SK-N-SH (cell line): Measurements from ENCODE around the gene CD300E. TPM values are rescaled to one million over a fixed set of nuclear protein-coding genes. Genes with fewer than 3 reads are reported as not detected.

ENCODE experiments used
- CTCF ChIA-PET: fragments of 300-600, 350-600 bp; formaldehyde crosslinking; extraction: SDS; loops from one replicate; lab custom pipeline; 2021; lab: Yijun Ruan, JAX
- POLR2A ChIA-PET: fragments of 350-600 bp; sonication (Branson Sonifier 250); formaldehyde crosslinking; extraction: SDS; loops from one replicate; lab custom pipeline; 2020; ENCODE audit warnings: antibody characterized with exemption, inconsistent platforms; lab: Yijun Ruan, JAX
- DNase-seq: peaks from one replicate; pipeline ENCODE4 v3.0.0; 2012
- H2AFZ ChIP-seq: fragments of 200-600 bp; sonication (generic); 2 replicates; pipeline ENCODE4 v1.8.1; 2016; ENCODE audit warnings: antibody characterized with exemption, mild to moderate bottlenecking, low read depth
- H3F3A ChIP-seq: fragments of 200-600 bp; sonication (generic); replicated peaks from 2 replicates; pipeline ENCODE3; 2016; ENCODE audit warnings: antibody characterized with exemption, mild to moderate bottlenecking; ENCODE audit not compliant: insufficient read depth
- H3K27ac ChIP-seq, 2 experiments: fragments of 200-500 bp in 1 of 2; fragments of 200-600 bp in 1 of 2; sonication (Bioruptor generic) in 1 of 2; sonication (generic), shearing (Covaris generic) in 1 of 2; 2 replicates each; pipeline versions ENCODE4 v1.5.1 to v1.6.1; 2014 to 2016; ENCODE audit warnings: low read depth in 2 of 2, inconsistent platforms in 1 of 2, low read length in 1 of 2, mild to moderate bottlenecking in 1 of 2, mixed read lengths in 1 of 2
- H3K27me3 ChIP-seq: fragments of 200-600 bp; sonication (generic), shearing (Covaris generic); 2 replicates; pipeline ENCODE4 v1.6.1; 2016; ENCODE audit warnings: mixed run types; ENCODE audit not compliant: insufficient read depth
- H3K36me3 ChIP-seq, 2 experiments: fragments of 200-500 bp in 1 of 2; fragments of 200-600 bp in 1 of 2; sonication (Bioruptor generic) in 1 of 2; sonication (generic) in 1 of 2; replicated peaks in 1 of 2; 2 replicates each; pipeline versions ENCODE3 to v1.5.1; 2014 to 2016; ENCODE audit warnings: low read length in 1 of 2, mild to moderate bottlenecking in 1 of 2; ENCODE audit not compliant: insufficient read depth in 2 of 2, control insufficient read depth in 1 of 2
- H3K4me1 ChIP-seq, 2 experiments: fragments of 200-500 bp in 1 of 2; fragments of 200-600 bp in 1 of 2; sonication (Bioruptor generic) in 1 of 2; sonication (generic), shearing (Covaris generic) in 1 of 2; 2 replicates each; pipeline versions ENCODE4 v1.5.1 to v1.6.1; 2014 to 2016; ENCODE audit warnings: low read depth in 1 of 2, low read length in 1 of 2, mixed run types in 1 of 2; ENCODE audit not compliant: insufficient read depth in 2 of 2, control insufficient read depth in 1 of 2
- H3K4me2 ChIP-seq: fragments of 200-600 bp; sonication (generic), shearing (Covaris generic); 2 replicates; pipeline ENCODE4 v1.6.1; 2017; ENCODE audit warnings: mixed run types
- H3K4me3 ChIP-seq, 2 experiments: fragments of 200-500 bp in 1 of 2; fragments of 200-600 bp in 1 of 2; sonication (Bioruptor generic) in 1 of 2; sonication (generic), shearing (Covaris generic) in 1 of 2; 2 replicates each; pipeline versions ENCODE4 v1.5.1 to v1.8.1; 2014 to 2016; ENCODE audit warnings: low read depth in 2 of 2, inconsistent platforms in 1 of 2, low read length in 1 of 2, mild to moderate bottlenecking in 1 of 2, mixed read lengths in 1 of 2, moderate library complexity in 1 of 2
- H3K79me2 ChIP-seq: fragments of 200-600 bp; sonication (generic); 2 replicates; pipeline ENCODE4 v1.8.1; 2017; ENCODE audit warnings: mild to moderate bottlenecking; ENCODE audit not compliant: insufficient read depth
- H3K9ac ChIP-seq: fragments of 200-600 bp; sonication (generic); 2 replicates; pipeline ENCODE4 v1.6.1; 2017; ENCODE audit warnings: mixed run types
- H3K9me2 ChIP-seq: fragments of 200-600 bp; sonication (generic); 2 replicates; pipeline ENCODE4 v1.6.1; 2017; ENCODE audit warnings: mixed run types
- H3K9me3 ChIP-seq: fragments of 200-600 bp; sonication (generic); 2 replicates; pipeline ENCODE4 v1.6.1; 2017; ENCODE audit warnings: mixed run types, mild to moderate bottlenecking, moderate library complexity
- H4K20me1 ChIP-seq: fragments of 200-600 bp; sonication (generic); 2 replicates; pipeline ENCODE4 v1.6.1; 2017; ENCODE audit warnings: mild to moderate bottlenecking, mixed run types; ENCODE audit not compliant: insufficient read depth
- CTCF ChIP-seq: fragments of 200-600 bp; sonication (generic); IDR thresholded peaks from 2 replicates; pipeline ENCODE4 v1.6.1; 2017; ENCODE audit warnings: antibody characterized with exemption, mild to moderate bottlenecking, moderate library complexity
- EZH2phosphoT487 ChIP-seq: fragments of 200-600 bp; sonication (generic); IDR thresholded peaks from 2 replicates; pipeline ENCODE4 v1.6.1; 2017; ENCODE audit warnings: low read depth, mixed run types, mild to moderate bottlenecking, antibody characterized with exemption, moderate library complexity, borderline replicate concordance
- FOXM1 ChIP-seq: IDR thresholded peaks from 2 replicates; pipeline ENCODE4 v1.4.0; 2012; ENCODE audit warnings: low read depth, mild to moderate bottlenecking
- IRF3 ChIP-seq: fragments of 150-350 bp; IDR thresholded peaks from 2 replicates; pipeline ENCODE4 v1.6.1; 2016; ENCODE audit warnings: mild to moderate bottlenecking, low read depth, low read length
- JUND ChIP-seq: IDR thresholded peaks from 2 replicates; pipeline ENCODE4 v1.4.0; 2012
- MAX ChIP-seq: IDR thresholded peaks from 2 replicates; pipeline ENCODE4 v1.4.0; 2012; ENCODE audit warnings: low read depth
- MEF2A ChIP-seq: IDR thresholded peaks from 2 replicates; pipeline ENCODE4 v1.4.0; 2012; ENCODE audit warnings: low read depth, borderline replicate concordance
- NRF1 ChIP-seq: IDR thresholded peaks from 2 replicates; pipeline ENCODE4 v1.6.1; 2012; ENCODE audit warnings: low read depth, mild to moderate bottlenecking, low read length
- POLR2AphosphoS5 ChIP-seq: IDR thresholded peaks from 2 replicates; pipeline ENCODE4 v1.6.1; 2012; ENCODE audit warnings: low read depth, low read length
- RCOR1 ChIP-seq: fragments of 150-350 bp; IDR thresholded peaks from 2 replicates; pipeline ENCODE4 v1.6.1; 2017; ENCODE audit warnings: antibody characterized with exemption, low read length
- REST ChIP-seq: IDR thresholded peaks from 2 replicates; pipeline ENCODE4 v1.6.1; 2012; ENCODE audit warnings: mild to moderate bottlenecking, low read depth, low read length, moderate library complexity
- RXRA ChIP-seq: IDR thresholded peaks from 2 replicates; pipeline ENCODE4 v1.4.0; 2012; ENCODE audit warnings: low read depth, mild to moderate bottlenecking, borderline replicate concordance
- SIN3A ChIP-seq: IDR thresholded peaks from 2 replicates; pipeline ENCODE4 v1.6.1; 2012; ENCODE audit warnings: low read depth, mild to moderate bottlenecking, low read length, moderate library complexity, borderline replicate concordance
- USF1 ChIP-seq: IDR thresholded peaks from 2 replicates; pipeline ENCODE4 v1.4.0; 2012; ENCODE audit warnings: low read depth, borderline replicate concordance
- YY1 ChIP-seq: IDR thresholded peaks from 2 replicates; pipeline ENCODE4 v1.4.0; 2012; ENCODE audit warnings: low read depth, mild to moderate bottlenecking
- ZBTB33 ChIP-seq: IDR thresholded peaks from 2 replicates; pipeline ENCODE4 v1.4.0; 2012; ENCODE audit warnings: low read depth, borderline replicate concordance
- WGBS: methylation state at CpG from one replicate; pipeline ENCODE4 v1.1.6; 2017; ENCODE audit warnings: low lambda C conversion rate; 5-methylcytosine and 5-hydroxymethylcytosine counted together
- polyA plus RNA-seq, 3 experiments: library from polyadenylated mRNA; depleted of rRNA; stranded (reverse); fragments of >200 nt; gene quantifications; 2 replicates each; pipeline ENCODE4 v1.2.3, GENCODE V29; 2012

CD300E gene
- polyA plus RNA-seq, 1 of the 3 experiments (the other 2 are of a cell fraction) = not detected

- POLR2A ChIA-PET = no interaction called here
- whole genome bisulfite sequencing = 34% methylated on average over 6 of the region's 6 CpGs
Measured at GRCh38 chr17:74658620-74659019, 35.1 kb upstream of the CD300E start.

More at GRCh38 chr17:74658620-74659019, 35.1 kb upstream of the CD300E start:
- H3K36me3 ChIP-seq = no peaks in the 10 kb centered on the region
- H3F3A ChIP-seq = no peaks in the 10 kb centered on the region
- no peaks in the 10 kb centered on the region for H3K9me3 ChIP-seq
- no peak overlapping the region for H3K4me2 ChIP-seq
- no peaks in the 10 kb centered on the region for H4K20me1 ChIP-seq
- H3K9me2 ChIP-seq = no peaks in the 10 kb centered on the region
- no peaks in the 10 kb centered on the region; a peak in 1 of 4 replicates for H3K4me1 ChIP-seq
- no peak overlapping the region for H2AFZ ChIP-seq
- DNase-seq = no peak
- CTCF ChIA-PET = interaction anchor here (1.5 to 6.9 kb wide), 11 partner anchors 10 to 291 kb away, joined by 3 to 301 read pairs (median 23); partner anchors contain the start of genes CD300E and RAB37
- no peaks in the 10 kb centered on the region for H3K27me3 ChIP-seq
- TF ChIP-seq EZH2phosphoT487 = no peak
- no peak for TF ChIP-seq RXRA
- TF ChIP-seq ZBTB33 = no peak
- TF ChIP-seq JUND = no peak
- no peak for TF ChIP-seq CTCF
- no peak for TF ChIP-seq IRF3
- no peak for TF ChIP-seq RCOR1
- no peak for TF ChIP-seq MEF2A
- no peak for TF ChIP-seq USF1
- no peak for TF ChIP-seq MAX
- no peak for TF ChIP-seq NRF1
- no peak for TF ChIP-seq YY1
- no peak for TF ChIP-seq REST
- TF ChIP-seq SIN3A = no peak
- TF ChIP-seq POLR2AphosphoS5 = no peak
- no peak for TF ChIP-seq FOXM1
- TF ChIP-seq, all 33 proteins: peak for 0
- no peak overlapping the region for H3K9ac ChIP-seq
- H3K79me2 ChIP-seq = no peaks in the 10 kb centered on the region
- no peak overlapping the region for H3K4me3 ChIP-seq
- no peak overlapping the region for H3K27ac ChIP-seq
